Right kidney (tissue), 9 donors: Measurements from ENCODE around the gene CABP5.
"Not testable (repeated sequence)": the region's sequence is repeated elsewhere in the genome, so short reads cannot be mapped to it uniquely, and the experiment has no call there.

Experiments used
- DNase-seq: peaks from one replicate; pipeline ENCODE4 v3.0.0-alpha.2; 2016
- long read RNA-seq, 8 donors: transcript quantifications; one replicate each; lab custom pipeline, GENCODE V29; 2026

Gene CABP5
- long read RNA-seq, donor 1, result 0 reads
- long read RNA-seq, donor 2, result 0 reads
- long read RNA-seq, donor 3, result 0 reads
- long read RNA-seq, donor 4, result 0 reads
- long read RNA-seq, donor 5, result 0 reads
- long read RNA-seq, donor 6, result 0 reads
- long read RNA-seq, donor 7, result 0 reads
- long read RNA-seq, donor 8, result 0 reads

GRCh38 chr19:48043675-48044258, at the start of gene CABP5:
CABP5 (minus strand) TSS chr19:48044079; CDS start chr19:48043922, 157 bp downstream.
- no peak for DNase-seq

DNA sequence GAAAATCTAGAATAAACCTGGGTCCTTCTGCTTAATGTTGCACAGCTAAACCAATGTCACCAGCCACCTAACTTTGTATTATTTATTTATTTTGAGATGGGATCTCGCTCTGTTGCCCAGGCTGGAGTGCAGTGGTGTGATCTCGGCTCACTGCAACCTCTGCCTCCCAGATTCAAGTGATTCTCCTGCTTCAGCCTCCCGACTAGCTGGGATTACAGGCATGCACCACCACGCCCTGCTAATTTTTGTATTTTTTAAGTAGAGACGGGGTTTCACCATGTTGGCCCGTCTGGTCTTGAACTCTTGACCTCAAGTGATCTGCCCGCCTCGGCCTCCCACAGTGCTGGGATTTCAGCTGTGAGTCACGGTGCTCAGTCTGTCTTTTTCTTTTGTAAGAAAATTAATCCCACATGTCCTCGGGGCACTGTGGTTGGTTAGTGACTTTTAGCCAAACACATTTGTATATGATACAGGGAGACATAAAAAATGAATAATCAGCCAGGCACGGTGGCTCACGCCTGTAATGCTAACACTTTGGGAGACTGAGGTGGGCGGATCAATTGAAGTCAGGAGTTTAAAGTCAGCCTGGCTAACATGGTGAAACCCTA, 47.3 kb upstream of the CABP5 start:
- DNase-seq, result not testable (repeated sequence)

DNA sequence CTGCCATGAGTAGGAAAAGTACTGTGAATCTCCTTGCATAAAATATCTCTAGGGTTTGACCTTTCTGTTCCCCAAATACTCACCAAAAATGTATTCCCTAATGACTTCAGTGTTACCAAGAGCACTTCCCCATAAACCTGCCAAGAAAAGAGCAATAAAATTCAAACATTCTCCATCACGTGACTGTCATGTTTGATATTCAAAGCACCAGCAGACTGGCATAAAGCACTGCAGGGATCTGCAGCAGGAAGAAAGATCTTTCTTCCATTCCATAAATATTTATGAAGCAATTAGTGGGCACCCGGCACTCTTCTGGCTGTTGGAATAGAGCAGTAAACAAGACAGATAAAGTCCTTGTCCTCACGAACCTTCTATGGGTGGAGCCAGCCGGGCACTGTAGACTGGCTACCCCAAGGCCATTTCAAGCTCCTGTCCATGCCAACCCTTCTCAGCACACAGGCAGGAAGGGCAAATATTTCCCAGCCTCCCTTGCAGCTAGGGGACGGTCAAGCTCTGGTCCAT, 46.5 kb upstream of the CABP5 start:
- no peak for DNase-seq

DNA sequence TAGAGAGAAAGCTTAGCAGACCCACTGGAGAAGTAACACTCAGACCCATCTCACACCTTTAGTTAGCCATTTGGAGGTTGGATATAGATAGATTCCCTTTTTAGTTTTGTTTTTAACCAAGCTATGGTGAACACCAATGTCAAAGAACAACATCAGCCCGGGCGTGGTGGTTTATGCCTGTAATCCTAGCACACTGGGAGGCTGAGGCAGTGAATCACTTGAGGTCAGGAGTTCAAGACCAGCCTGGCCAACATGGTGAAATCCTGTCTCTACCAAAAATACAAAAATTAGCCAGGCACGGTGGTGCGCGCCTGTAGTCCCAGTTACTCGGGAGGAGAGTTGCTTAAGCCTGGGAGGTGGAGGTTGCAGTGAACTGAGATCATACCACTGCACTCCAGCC, 45.1 kb upstream of the CABP5 start:
- not testable (repeated sequence) for DNase-seq

DNA sequence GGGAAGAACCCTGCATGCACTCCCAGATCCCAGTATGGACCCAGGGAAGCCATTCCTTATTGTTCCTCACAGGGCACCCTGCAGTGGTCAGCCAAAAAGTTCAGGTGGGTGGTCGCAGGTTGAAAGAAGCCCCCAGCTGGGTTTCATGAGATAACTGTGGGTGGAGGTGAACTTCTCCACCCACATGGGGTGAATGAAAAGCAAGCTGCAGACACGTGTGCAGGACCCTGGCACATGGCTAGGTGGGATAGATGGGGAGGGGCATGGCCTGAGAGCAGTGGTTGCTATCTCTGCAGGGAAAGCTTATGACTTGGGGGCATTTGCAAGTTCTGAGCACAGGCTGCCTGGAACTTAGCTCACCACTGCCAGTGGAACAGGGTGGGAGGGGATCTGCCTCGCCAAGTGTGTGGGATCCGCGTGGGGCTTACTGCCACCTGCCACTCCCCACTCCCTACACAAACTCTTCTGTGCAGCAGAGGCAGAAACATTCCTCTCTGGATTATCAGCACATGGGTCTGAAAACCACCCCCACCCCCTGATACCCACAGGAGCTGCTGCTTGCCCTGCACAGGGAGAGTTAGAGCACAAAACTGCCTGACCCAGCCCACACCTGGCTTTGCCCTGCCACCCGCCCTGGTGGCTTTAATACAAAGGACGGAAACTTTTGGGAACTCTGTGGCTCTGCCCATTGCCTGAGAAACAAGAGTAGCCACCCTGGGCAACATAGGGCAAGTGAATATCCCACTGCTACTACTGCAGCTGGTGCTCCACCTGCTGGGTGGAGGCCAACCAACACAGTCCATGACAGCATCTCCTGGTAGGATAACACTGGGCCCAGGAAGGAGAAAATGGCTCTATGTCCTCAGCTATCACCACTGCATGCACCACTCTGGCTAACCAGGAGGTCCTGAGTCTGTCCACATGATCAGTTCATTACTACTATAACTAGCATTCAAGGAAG, 42.3 kb upstream of the CABP5 start:
- DNase-seq, result no peak

DNA sequence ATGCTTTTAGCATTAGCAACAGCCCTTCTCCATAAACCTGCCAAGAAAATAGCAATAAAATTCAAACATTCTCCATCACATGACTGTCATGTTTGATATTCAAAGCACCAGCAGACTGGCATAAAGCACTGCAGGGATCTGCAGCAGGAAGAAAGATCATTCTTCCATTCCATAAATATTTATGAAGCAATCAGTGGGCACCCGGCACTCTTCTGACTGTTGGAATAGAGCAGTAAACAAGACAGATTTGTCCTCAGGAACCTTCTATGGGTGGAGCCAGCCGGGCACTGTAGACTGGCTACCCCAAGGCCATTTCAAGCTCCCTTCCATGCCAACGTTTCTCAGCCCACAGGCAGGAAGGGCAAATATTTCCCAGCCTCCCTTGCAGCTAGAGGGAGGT, 41.2 kb upstream of the CABP5 start:
- DNase-seq, result no peak

- DNase-seq, result no peak
These were observed 37.2 kb upstream of the CABP5 start for GRCh38 chr19:48081106-48081505.

DNA sequence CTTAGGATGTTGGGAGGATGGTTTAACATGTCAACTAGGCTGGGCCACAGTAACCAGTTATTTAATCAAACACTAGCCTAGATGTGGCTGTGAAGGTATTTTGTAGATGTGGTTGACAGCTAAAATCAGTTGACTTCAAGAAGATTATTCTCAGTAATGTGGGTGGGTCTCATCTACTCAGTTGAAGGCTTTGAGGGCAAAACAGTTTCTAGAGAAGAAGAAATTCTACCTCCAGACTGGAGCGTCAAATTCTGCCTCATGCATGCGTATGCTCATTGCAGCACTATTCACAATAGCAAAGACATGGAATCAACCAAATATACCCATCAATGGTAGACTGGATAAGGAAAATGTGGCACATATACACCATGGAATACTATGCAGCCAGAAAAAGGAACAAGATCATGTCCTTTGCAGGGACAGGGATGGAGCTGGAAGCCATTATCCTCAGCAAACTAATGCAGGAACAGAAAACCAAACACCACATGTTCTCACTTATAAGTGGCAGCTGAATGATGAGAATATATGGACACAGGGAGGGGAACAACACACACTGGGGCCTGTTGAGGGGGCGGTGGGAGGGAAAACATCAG, 26.4 kb upstream of the CABP5 start:
- not testable (repeated sequence) for DNase-seq

DNA sequence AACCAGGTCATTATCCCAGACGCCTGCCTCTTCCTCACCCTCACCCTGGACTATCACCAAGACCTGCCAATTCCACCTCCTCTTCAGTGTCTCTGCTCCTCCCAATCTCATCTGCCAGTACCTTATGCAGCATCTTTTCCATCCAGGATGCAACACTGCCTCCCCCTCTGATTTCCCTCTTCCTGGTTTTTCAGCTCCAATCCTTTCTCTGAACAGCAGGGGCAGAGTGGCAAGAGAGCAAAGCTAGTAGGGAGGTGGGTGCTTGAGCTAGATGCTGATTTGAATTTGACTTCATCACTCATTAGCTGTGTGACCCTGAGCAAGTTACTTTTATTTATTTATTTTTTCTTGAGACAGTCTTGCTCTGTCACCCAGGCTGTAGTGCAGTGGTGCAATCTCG, 25.6 kb upstream of the CABP5 start:
- no peak for DNase-seq

DNA sequence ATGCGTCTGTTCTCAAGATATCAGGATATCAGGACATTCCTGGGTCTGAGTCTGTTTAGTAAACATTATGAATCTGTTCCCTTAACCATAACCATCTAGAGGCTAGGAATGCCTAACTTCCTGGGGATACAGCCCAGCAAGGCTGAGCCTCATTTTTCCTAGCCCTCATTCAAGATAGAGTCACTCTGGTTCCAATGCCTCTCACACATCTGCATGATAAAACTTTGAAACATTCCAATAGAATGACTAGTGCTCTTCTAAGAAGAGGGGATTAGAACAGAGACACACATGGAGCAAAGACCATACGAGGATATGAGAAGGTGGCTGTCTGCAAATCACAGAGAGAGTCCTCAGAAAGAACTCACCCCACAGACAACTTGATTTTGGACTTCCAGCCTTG, 20.6 kb upstream of the CABP5 start:
- DNase-seq, result no peak

- no peak for DNase-seq
These were observed 17.8 kb upstream of the CABP5 start for GRCh38 chr19:48061401-48062344.

DNA sequence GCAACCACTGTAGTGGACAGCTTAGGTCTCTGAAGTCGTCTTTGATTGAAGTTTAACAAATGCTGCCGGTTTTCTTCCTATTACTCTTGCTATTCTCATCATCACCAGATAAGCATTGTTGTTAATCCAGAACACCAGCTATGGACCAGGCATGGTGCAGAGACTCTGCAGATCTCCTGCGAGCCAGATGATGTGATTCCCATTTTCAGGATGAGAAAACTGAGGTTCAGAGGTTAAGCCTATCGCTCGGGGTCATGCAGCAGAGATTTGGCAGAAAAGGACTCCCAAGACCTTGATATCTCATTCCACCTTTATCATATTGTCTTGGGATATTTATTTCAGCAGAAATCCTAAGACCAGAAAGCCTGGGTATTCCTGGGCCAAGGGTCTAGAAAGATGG, 16.5 kb upstream of the CABP5 start:
- no peak for DNase-seq

- no peak for DNase-seq
These were observed 15.5 kb upstream of the CABP5 start for GRCh38 chr19:48059331-48059730.

- DNase-seq, result no peak
These were observed 10.0 kb upstream of the CABP5 start for GRCh38 chr19:48053856-48054255.

GRCh38 chr19:48053076-48053475, 9.2 kb upstream of the CABP5 start:
- DNase-seq, result no peak

GRCh38 chr19:48051335-48052033, 7.6 kb upstream of the CABP5 start:
- DNase-seq, result no peak

DNA sequence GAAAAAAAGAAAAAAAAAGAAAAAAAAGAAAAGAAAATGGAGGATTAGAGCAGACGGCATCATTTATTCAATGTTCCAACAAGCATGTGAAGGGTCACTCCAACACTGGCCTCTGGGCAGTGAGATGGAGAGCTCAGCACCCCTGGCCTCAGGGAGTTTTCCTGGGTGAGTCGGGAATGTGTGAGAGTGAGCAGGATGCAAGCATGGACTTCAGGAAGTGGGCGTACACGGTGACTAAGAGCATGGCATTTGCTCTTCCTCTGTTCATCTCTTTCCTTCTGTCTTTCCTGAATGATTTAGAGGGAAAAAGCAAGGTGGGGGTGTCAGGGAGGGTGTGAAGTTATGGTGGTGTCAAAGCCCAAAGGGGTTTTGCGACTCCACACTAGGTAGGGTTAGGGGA, 682 bp upstream of the CABP5 start:
- no peak for DNase-seq

DNA sequence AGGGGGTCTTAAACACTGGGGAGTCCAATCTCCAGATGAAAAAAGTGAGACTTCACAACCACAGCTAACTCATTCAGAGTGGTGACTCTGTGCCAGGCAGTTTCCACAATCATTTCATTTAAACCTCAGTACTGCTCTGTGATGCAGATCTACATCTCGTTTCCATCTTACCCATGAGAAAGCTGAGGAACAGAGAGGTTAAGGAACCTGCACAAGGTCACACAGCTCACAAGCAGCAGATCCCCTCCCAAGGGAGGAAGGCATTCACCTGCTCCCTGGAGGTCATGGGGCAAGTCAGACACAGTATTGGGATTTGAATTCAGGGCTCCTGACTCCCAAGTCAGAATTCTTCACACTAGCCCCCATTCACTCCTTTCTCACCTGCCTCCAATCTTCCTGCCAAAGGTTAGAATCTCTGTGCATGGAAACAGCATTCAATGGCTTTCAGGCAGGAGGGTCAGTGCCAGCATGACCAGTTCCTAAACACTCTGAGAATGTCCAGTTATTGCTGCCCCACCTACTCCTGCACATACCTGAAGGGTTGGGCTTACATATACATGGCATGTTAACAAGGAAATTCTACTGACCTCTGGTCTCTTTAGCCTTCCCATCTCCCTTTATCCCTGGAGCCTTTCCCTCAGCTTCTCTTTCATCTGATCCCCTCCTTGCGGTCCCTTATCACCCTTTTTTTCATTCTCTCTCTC, 1.9 kb downstream of the CABP5 start:
- DNase-seq, result no peak

DNA sequence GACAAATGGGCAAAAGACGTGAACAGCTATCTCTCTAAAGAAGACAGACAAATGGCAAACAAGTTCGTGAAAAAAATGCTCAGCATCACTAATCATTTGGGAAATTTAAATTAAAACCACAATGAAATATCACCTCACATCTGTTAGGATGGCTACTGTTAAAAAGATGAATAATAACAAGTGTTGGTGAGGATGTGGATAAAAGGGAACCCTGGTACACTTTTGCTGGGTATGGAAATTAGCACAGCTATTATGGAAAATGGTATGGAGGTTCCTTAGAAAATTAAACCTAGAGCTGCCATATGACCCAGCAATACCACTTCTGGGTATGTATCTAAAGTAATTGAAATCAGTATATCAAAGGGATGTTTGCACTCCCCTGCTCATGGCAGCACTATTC, 7.1 kb downstream of the CABP5 start:
- no peak for DNase-seq

GRCh38 chr19:48033604-48034003, 10.3 kb downstream of the CABP5 start:
- no peak for DNase-seq
